ENCODE data around the gene CXCL17. TPM values are rescaled to one million over a fixed set of nuclear protein-coding genes. Genes with fewer than 3 reads are reported as not detected.

The CXCL17 gene
- total and polyA plus RNA-seq, 2 experiments from 2014 or later: 4.4 to 16.7 TPM

DNA sequence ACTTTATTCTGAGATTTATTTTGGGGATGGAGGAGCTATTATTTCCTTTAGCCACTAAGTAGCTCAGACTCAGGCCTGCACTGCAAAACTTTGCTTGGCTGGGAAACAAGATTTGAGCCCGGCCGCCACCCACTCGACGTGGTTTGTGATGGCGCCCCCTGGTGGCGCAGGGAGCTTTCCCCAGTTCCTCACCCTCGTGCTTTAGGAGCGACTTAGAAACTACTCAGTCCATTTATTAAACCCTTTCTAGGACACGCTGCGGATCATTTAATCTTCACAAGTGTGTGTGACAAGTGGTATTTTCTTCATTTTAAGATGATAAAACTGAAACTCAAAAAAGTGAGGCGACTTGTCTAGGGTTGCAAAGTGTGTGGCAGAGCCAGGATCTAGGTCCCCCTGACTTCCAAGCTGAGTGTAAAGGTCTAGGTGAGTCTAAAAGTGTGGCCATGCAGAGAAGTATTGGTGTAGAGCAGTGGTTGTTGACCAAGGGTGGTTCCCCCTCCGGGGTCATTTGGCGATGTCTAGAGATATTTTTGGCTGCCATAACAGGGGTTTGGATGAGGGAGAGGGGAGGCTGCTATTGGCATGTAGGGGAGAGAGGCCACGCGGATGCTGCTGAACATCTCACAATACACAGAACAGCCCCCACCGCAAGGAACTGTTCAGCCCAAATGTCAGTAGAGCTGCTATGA, 2.2 kb downstream of the CXCL17 start:
- WGBS (ENCODE audit: low lambda C conversion rate, missing lambda C conversion rate): 37% methylated on average over 16 of the region's 16 CpGs
- H3K79me2 ChIP-seq: no peaks in the 10 kb centered on the region
- peak; percentile 82 for DNase-seq (ENCODE audit: low spot score)
- H3K4me3 ChIP-seq: no peak overlapping the region
- no peak overlapping the region for H2AFZ ChIP-seq
- H3K9me3 ChIP-seq (ENCODE audit: low read depth): no peaks in the 10 kb centered on the region
- TF ChIP-seq EZH2phosphoT487 (IDR thresholded peaks at IDR 0.05; ENCODE audit: low read depth, severe bottlenecking, unreplicated experiment) (no peak), EZH2 (IDR thresholded peaks at IDR 0.05; ENCODE audit: borderline replicate concordance) (no peak)
- TF ChIP-seq, protein P1, sequence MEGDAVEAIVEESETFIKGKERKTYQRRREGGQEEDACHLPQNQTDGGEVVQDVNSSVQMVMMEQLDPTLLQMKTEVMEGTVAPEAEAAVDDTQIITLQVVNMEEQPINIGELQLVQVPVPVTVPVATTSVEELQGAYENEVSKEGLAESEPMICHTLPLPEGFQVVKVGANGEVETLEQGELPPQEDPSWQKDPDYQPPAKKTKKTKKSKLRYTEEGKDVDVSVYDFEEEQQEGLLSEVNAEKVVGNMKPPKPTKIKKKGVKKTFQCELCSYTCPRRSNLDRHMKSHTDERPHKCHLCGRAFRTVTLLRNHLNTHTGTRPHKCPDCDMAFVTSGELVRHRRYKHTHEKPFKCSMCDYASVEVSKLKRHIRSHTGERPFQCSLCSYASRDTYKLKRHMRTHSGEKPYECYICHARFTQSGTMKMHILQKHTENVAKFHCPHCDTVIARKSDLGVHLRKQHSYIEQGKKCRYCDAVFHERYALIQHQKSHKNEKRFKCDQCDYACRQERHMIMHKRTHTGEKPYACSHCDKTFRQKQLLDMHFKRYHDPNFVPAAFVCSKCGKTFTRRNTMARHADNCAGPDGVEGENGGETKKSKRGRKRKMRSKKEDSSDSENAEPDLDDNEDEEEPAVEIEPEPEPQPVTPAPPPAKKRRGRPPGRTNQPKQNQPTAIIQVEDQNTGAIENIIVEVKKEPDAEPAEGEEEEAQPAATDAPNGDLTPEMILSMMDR (IDR thresholded peaks at IDR 0.05; ENCODE audit: poor library complexity): peak; percentile 78
- peaks cover 31% of the 10 kb centered on the region for H3K4me1 ChIP-seq (ENCODE audit: insufficient read depth)
- no peaks in the 10 kb centered on the region for H3K36me3 ChIP-seq (replicated peaks; ENCODE audit: insufficient read depth, low read depth)
- no peaks in the 10 kb centered on the region for H3K27me3 ChIP-seq
- H3K4me2 ChIP-seq: peak overlapping the region; percentile 49
- no peaks in the 10 kb centered on the region for H4K20me1 ChIP-seq (ENCODE audit: insufficient read depth, poor library complexity, severe bottlenecking)
- no peaks in the 10 kb centered on the region for H3K9me2 ChIP-seq (replicated peaks; ENCODE audit: insufficient read depth)
- H3K27ac ChIP-seq: peak overlapping the region; percentile 94

GRCh38 chr19:42436006-42436405, 6.7 kb downstream of the CXCL17 start:
- Histone ChIP-seq H3K4me2 (no peak overlapping the region), H3K9me2 (replicated peaks; ENCODE audit: insufficient read depth) (no peaks in the 10 kb centered on the region), H2AFZ (no peak overlapping the region), H3K27me3 (no peaks in the 10 kb centered on the region), H3K9me3 (ENCODE audit: low read depth) (no peaks in the 10 kb centered on the region), H3K4me3 (no peak overlapping the region), H3K79me2 (no peaks in the 10 kb centered on the region), H3K27ac (no peak overlapping the region), H4K20me1 (ENCODE audit: insufficient read depth, poor library complexity, severe bottlenecking) (no peaks in the 10 kb centered on the region), H3K4me1 (ENCODE audit: insufficient read depth) (peaks cover 6% of the 10 kb centered on the region), H3K36me3 (replicated peaks; ENCODE audit: insufficient read depth, low read depth) (no peaks in the 10 kb centered on the region)
- 67% methylated on average over 3 of the region's 3 CpGs for WGBS (ENCODE audit: low lambda C conversion rate, missing lambda C conversion rate)
- TF ChIP-seq, protein P1 (IDR thresholded peaks at IDR 0.05; ENCODE audit: poor library complexity): no peak
- no peak for TF ChIP-seq EZH2phosphoT487 (IDR thresholded peaks at IDR 0.05; ENCODE audit: low read depth, severe bottlenecking, unreplicated experiment)
- no peak for TF ChIP-seq EZH2 (IDR thresholded peaks at IDR 0.05; ENCODE audit: borderline replicate concordance)
- no peak for DNase-seq (ENCODE audit: low spot score)

GRCh38 chr19:42435316-42435715, 7.4 kb downstream of the CXCL17 start:
- Histone ChIP-seq H3K4me2 (no peak overlapping the region), H3K36me3 (replicated peaks; ENCODE audit: insufficient read depth, low read depth) (no peaks in the 10 kb centered on the region), H3K4me3 (no peak overlapping the region), H4K20me1 (ENCODE audit: insufficient read depth, poor library complexity, severe bottlenecking) (no peaks in the 10 kb centered on the region), H3K4me1 (ENCODE audit: insufficient read depth) (no peaks in the 10 kb centered on the region), H3K9me2 (replicated peaks; ENCODE audit: insufficient read depth) (no peaks in the 10 kb centered on the region), H3K9me3 (ENCODE audit: low read depth) (no peaks in the 10 kb centered on the region), H3K27ac (no peak overlapping the region), H3K79me2 (no peaks in the 10 kb centered on the region), H3K27me3 (no peaks in the 10 kb centered on the region), H2AFZ (no peak overlapping the region)
- TF ChIP-seq, protein P1 (IDR thresholded peaks at IDR 0.05; ENCODE audit: poor library complexity): no peak
- TF ChIP-seq EZH2 (IDR thresholded peaks at IDR 0.05; ENCODE audit: borderline replicate concordance) (no peak), EZH2phosphoT487 (IDR thresholded peaks at IDR 0.05; ENCODE audit: low read depth, severe bottlenecking, unreplicated experiment) (no peak)
- WGBS (ENCODE audit: low lambda C conversion rate, missing lambda C conversion rate): 90% methylated on average over 6 of the region's 6 CpGs
- no peak for DNase-seq (ENCODE audit: low spot score)
